CD4-positive, alpha-beta memory T cell (primary cell): ENCODE data around the gene FUT4. TPM values are rescaled to one million over a fixed set of nuclear protein-coding genes. Genes with fewer than 3 reads are reported as not detected.
A peak's percentile ranks its signal among the peaks of the same experiment; 100 is the strongest.

Source experiments
- CTCF ChIA-PET: fragments of 350-600 bp; sonication (Branson Sonifier 250); formaldehyde crosslinking; loops from one replicate; lab custom pipeline; 2021; ENCODE audit warnings: inconsistent platforms; ENCODE audit not compliant: partially characterized antibody; lab: Charles Lee
- POLR2A ChIA-PET: fragments of 350-600 bp; sonication (Branson Sonifier 250); formaldehyde crosslinking; loops from one replicate; lab custom pipeline; 2021; ENCODE audit not compliant: partially characterized antibody; lab: Charles Lee
- DNase-seq, 5 donors: peaks; one replicate each; pipeline versions ENCODE4 v3.0.0 to v3.0.0-alpha.2; 2020 to 2022; ENCODE audit warnings: mixed read lengths in 1 of 5
- H3K27ac ChIP-seq: one replicate; pipeline ENCODE4 v1.7.0; 2013; ENCODE audit warnings: low read depth, low read length
- H3K27me3 ChIP-seq: 2 replicates; pipeline ENCODE4 v1.7.0; 2013; ENCODE audit warnings: mild to moderate bottlenecking, low read length, moderate library complexity; ENCODE audit not compliant: insufficient read depth
- H3K36me3 ChIP-seq: 2 replicates; pipeline ENCODE4 v1.7.0; 2013; ENCODE audit warnings: mild to moderate bottlenecking, low read length, moderate library complexity; ENCODE audit not compliant: insufficient read depth
- H3K4me1 ChIP-seq: 2 replicates; pipeline ENCODE4 v1.7.0; 2013; ENCODE audit warnings: mild to moderate bottlenecking, low read length, moderate library complexity; ENCODE audit not compliant: insufficient read depth
- H3K4me3 ChIP-seq, 2 donors: one replicate each; pipeline ENCODE4 v1.7.0; 2013; ENCODE audit warnings: low read length in 2 of 2, mild to moderate bottlenecking in 1 of 2
- H3K9me3 ChIP-seq, 2 donors: one replicate each; pipeline ENCODE4 v1.7.0; 2013; ENCODE audit warnings: low read length in 2 of 2, control low read depth in 1 of 2; ENCODE audit not compliant: control insufficient read depth in 1 of 2
- H3K27ac Mint-ChIP-seq, 7 donors: one replicate each; pipeline ENCODE4 v1.8.0; 2020 to 2021; ENCODE audit warnings: mixed read lengths in 7 of 7, mild to moderate bottlenecking in 6 of 7, inconsistent platforms in 3 of 7, moderate library complexity in 3 of 7
- H3K27me3 Mint-ChIP-seq, 2 donors: one replicate each; pipeline ENCODE4 v1.8.0; 2020 to 2021; ENCODE audit warnings: mixed read lengths in 2 of 2
- H3K36me3 Mint-ChIP-seq, 2 donors: one replicate each; pipeline ENCODE4 v1.8.0; 2020 to 2021; ENCODE audit warnings: mixed read lengths in 2 of 2, inconsistent platforms in 1 of 2, mild to moderate bottlenecking in 1 of 2
- H3K4me1 Mint-ChIP-seq, 4 donors: one replicate each; pipeline ENCODE4 v1.8.0; 2020 to 2021; ENCODE audit warnings: mixed read lengths in 4 of 4, mild to moderate bottlenecking in 1 of 4
- H3K4me3 Mint-ChIP-seq, 8 donors: one replicate each; pipeline ENCODE4 v1.8.0; 2020 to 2021; ENCODE audit warnings: mixed read lengths in 8 of 8, mild to moderate bottlenecking in 7 of 8, moderate library complexity in 6 of 8, inconsistent platforms in 3 of 8
- H3K9me3 Mint-ChIP-seq, 8 donors: one replicate each; pipeline ENCODE4 v1.8.0; 2020 to 2021; ENCODE audit warnings: mixed read lengths in 8 of 8, mild to moderate bottlenecking in 5 of 8, inconsistent platforms in 3 of 8, moderate library complexity in 1 of 8
- intact Hi-C: fragments of 100-400 bp; cut with micrococcal nuclease; formaldehyde crosslinking; loops from one replicate; pipeline ENCODE4 v1.15.1; 2023
- polyA plus RNA-seq, 2 donors: library from polyadenylated mRNA; unstranded; fragments of 300-500 nt; fragmentation: Illumina TruSeq; gene quantifications; one replicate each; pipeline ENCODE4 v1.2.3, GENCODE V29; 2021
- total RNA-seq, 2 experiments: library from RNA; stranded (reverse); gene quantifications; one replicate each; pipeline ENCODE4 v1.2.3, GENCODE V29; 2021

The FUT4 gene
- total and polyA plus RNA-seq, 4 experiments from 2014 or later, result 1.6 to 7.4 (median 4.4) TPM

- no peak overlapping the region for H3K27ac Mint-ChIP-seq
Measured at GRCh38 chr11:94507485-94507884, 36.2 kb upstream of the FUT4 start.

DNA sequence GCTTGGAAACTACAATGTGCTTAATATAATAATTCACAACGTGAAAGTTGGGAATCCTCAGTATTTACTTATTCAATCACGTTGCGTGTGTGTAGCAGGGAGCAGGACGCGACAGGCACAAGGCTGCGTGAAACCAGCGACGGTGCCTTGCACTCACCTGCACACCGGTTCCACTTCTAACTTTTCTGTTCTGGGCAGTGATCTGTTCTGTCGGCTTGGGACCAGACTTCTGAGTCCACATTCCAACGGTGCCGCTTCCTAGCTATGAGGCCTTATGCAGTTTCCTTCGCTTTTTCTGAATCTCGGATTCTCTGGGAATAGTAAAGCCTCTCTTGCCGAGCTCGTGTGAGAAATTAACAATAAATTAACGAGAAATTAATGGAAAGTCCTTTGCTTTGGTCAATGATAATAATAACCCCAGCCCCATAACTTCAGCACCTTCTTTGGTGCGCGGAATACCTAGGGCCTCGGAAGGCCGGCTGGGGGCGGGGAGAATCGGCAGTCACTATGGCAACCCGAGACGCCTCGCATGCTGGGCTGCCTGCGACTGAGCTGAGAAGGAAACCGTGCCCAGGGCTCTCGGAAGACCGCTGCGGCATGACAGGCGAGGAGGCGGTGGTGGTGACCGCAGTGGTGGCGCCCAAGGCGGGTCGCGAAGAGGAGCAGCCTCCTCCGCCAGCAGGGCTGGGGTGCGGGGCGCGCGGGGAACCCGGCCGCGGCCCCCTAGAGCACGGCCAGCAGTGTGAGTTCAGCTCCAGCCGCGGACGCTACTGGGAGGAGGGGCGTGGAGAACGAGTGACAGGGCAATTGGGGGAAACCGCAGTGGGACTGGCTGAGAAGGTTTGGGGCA lies 31.6 kb upstream of the FUT4 start, which contains the start of gene C11orf97:
C11orf97 (plus strand) TSS at position 530 of the 850 bp plus-strand sequence; CDS start at position 598, 68 bp downstream.
- peak within 1 kb of the TSS in 1 of 2 donors; percentile 51 for H3K4me3 ChIP-seq

More at GRCh38 chr11:94507485-94507884, 36.2 kb upstream of the FUT4 start:
- ChIA-PET POLR2A (no interaction called here), CTCF (interaction anchor here (0.8 to 1.5 kb wide), 4 partner anchors 9 to 12 kb away, joined by 3 to 5 read pairs (median 4); no protein-coding TSS in a partner anchor)
- peaks cover 8% of the 10 kb centered on the region for H3K4me1 ChIP-seq
- intact Hi-C loops, result loop anchor here (5.0 kb wide), 1 partner anchor 325 kb away; no protein-coding TSS in a partner anchor
- no peak for DNase-seq
- H3K27me3 ChIP-seq, result no peaks in the 10 kb centered on the region
- H3K36me3 ChIP-seq, result no peaks in the 10 kb centered on the region
- Mint-ChIP-seq H3K36me3 (peaks cover 0 to 4% of the 10 kb centered on the region in 2 donors), H3K4me3 (no peak overlapping the region), H3K9me3 (peaks cover 0 to 3% (median 0%) of the 10 kb centered on the region in 8 donors), H3K27me3 (peaks cover 4 to 7% of the 10 kb centered on the region in 2 donors), H3K4me1 (peaks cover 6 to 10% (median 8%) of the 10 kb centered on the region in 4 donors)
- no peak overlapping the region for H3K27ac ChIP-seq
- H3K4me3 ChIP-seq, result no peak overlapping the region
- H3K9me3 ChIP-seq, result no peaks in the 10 kb centered on the region

DNA sequence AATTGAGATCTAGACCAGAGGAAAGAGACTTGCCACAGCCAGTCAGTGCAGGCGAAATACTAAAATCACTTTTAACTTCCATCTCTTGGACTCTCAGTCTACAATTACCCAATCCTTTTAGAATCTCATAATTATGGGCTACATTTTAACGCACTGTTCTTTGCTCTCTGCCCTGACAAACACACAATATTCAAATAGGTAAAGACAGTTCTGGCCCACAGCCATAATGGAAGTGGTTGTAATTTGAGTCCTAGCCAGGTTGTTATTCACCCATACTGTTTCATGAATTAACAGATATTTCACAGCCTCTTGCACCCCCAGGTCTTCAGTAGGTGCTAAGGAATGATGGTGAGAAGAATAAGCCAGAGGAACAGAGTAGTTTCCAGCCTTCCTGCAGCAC lies 30.6 kb upstream of the FUT4 start:
- DNase-seq, result no peak
- H3K27ac Mint-ChIP-seq, result no peak overlapping the region
- POLR2A ChIA-PET, result interaction anchor here (1.9 kb wide), 1 partner anchor 19 kb away, joined by 10 read pairs; the partner anchor contains the start of genes ANKRD49 and MRE11

More for the DNA sequence above, 31.6 kb upstream of the FUT4 start, which contains the start of gene C11orf97:
- Histone ChIP-seq H3K9me3 (no peaks in the 10 kb centered on the region), H3K27me3 (no peaks in the 10 kb centered on the region), H3K27ac (no peak within 1 kb of the TSS), H3K36me3 (no peaks in the 10 kb centered on the region), H3K4me1 (peaks cover 13% of the 10 kb centered on the region)
- Mint-ChIP-seq H3K9me3 (no peaks in the 10 kb centered on the region), H3K4me1 (peaks cover 10 to 17% (median 13%) of the 10 kb centered on the region in 4 donors), H3K36me3 (no peaks in the 10 kb centered on the region), H3K4me3 (peak within 1 kb of the TSS; percentile 73 to 85 (median 80)), H3K27me3 (peaks cover 9 to 12% of the 10 kb centered on the region in 2 donors), H3K27ac (peak within 1 kb of the TSS in 3 of 7 donors; percentile 19 to 73 (median 47))
- POLR2A ChIA-PET, result interaction anchor here (1.9 kb wide), 1 partner anchor 18 kb away, joined by 10 read pairs; the partner anchor contains the start of genes ANKRD49 and MRE11
- intact Hi-C loops, result loop anchor here (10.0 kb wide), 2 partner anchors 643 to 1253 kb away; no protein-coding TSS in a partner anchor
- peak; percentile 36 to 46 (median 41) for DNase-seq
- CTCF ChIA-PET, result interaction anchor here (1.0 to 1.3 kb wide), 3 partner anchors 10 to 20 kb away, joined by 3 to 4 read pairs (median 3); no protein-coding TSS in a partner anchor

GRCh38 chr11:94515398-94515797 lies 28.3 kb upstream of the FUT4 start:
- intact Hi-C loops, result loop anchor here (5.0 to 10.0 kb wide), 3 partner anchors 247 to 1249 kb away; no protein-coding TSS in a partner anchor
- DNase-seq, result no peak
- ChIA-PET CTCF (interaction anchor here (4.0 kb wide), 1 partner anchor 11 kb away, joined by 35 read pairs; no protein-coding TSS in a partner anchor), POLR2A (no interaction called here)
- Histone ChIP-seq H3K27me3 (no peaks in the 10 kb centered on the region), H3K4me3 (no peak overlapping the region), H3K27ac (no peak overlapping the region), H3K36me3 (no peaks in the 10 kb centered on the region), H3K9me3 (no peaks in the 10 kb centered on the region), H3K4me1 (peaks cover 13% of the 10 kb centered on the region)
- Mint-ChIP-seq H3K4me1 (peaks cover 10 to 17% (median 13%) of the 10 kb centered on the region in 4 donors), H3K9me3 (no peaks in the 10 kb centered on the region), H3K36me3 (no peaks in the 10 kb centered on the region), H3K4me3 (no peak overlapping the region), H3K27me3 (peaks cover 8 to 12% of the 10 kb centered on the region in 2 donors), H3K27ac (no peak overlapping the region)

More for the DNA sequence above, 30.6 kb upstream of the FUT4 start:
- Mint-ChIP-seq H3K27me3 (peaks cover 9 to 12% of the 10 kb centered on the region in 2 donors), H3K9me3 (no peaks in the 10 kb centered on the region), H3K4me3 (peak overlapping the region in 7 of 8 donors; percentile 0 to 85 (median 69)), H3K36me3 (no peaks in the 10 kb centered on the region), H3K4me1 (peaks cover 10 to 17% (median 13%) of the 10 kb centered on the region in 4 donors)
- Histone ChIP-seq H3K9me3 (no peaks in the 10 kb centered on the region), H3K4me1 (peaks cover 13% of the 10 kb centered on the region), H3K27ac (no peak overlapping the region), H3K27me3 (no peaks in the 10 kb centered on the region), H3K4me3 (no peak overlapping the region), H3K36me3 (no peaks in the 10 kb centered on the region)
- intact Hi-C loops, result loop anchor here (10.0 kb wide), 2 partner anchors 642 to 1252 kb away; no protein-coding TSS in a partner anchor
- CTCF ChIA-PET, result interaction anchor here (1.1 kb wide), 1 partner anchor 15 kb away, joined by 3 read pairs; no protein-coding TSS in a partner anchor

DNA sequence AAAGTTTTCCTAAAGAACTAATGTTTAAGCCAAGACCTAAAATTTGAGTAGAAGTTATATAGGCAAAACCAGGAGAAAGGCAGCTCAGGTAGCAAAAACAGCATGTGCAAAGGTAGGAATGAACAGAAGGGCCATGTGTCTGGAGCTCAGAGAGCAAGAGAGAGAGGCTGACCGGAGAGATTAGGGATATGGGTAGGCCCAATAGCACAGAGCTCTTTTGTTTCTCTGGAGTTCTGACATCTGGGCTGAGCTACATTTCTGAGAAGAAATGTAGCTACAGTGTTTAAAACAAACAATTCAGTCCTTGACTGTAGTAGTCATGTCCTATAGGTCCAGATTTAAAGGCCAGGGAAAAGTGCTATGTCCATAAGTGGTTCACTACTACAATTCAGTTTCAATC lies 27.0 kb upstream of the FUT4 start:
- H3K4me1 Mint-ChIP-seq, result peaks cover 10 to 16% (median 11%) of the 10 kb centered on the region in 4 donors
- H3K36me3 Mint-ChIP-seq, result no peaks in the 10 kb centered on the region
- no peaks in the 10 kb centered on the region for H3K9me3 Mint-ChIP-seq
- no peaks in the 10 kb centered on the region for H3K27me3 ChIP-seq
- H3K4me3 ChIP-seq, result no peak overlapping the region
- no peaks in the 10 kb centered on the region for H3K9me3 ChIP-seq
- no peak for DNase-seq
- peaks cover 3 to 12% of the 10 kb centered on the region in 2 donors for H3K27me3 Mint-ChIP-seq
- no peaks in the 10 kb centered on the region for H3K36me3 ChIP-seq
- intact Hi-C loops, result loop anchor here (5.0 to 10.0 kb wide), 3 partner anchors 246 to 1248 kb away; no protein-coding TSS in a partner anchor
- H3K27ac Mint-ChIP-seq, result no peak overlapping the region
- CTCF ChIA-PET, result interaction anchor here (0.9 to 4.0 kb wide), 5 partner anchors 9 to 87 kb away, joined by 3 to 35 read pairs (median 5); no protein-coding TSS in a partner anchor
- H3K4me1 ChIP-seq, result peaks cover 13% of the 10 kb centered on the region
- no peak overlapping the region for H3K4me3 Mint-ChIP-seq
- POLR2A ChIA-PET, result no interaction called here
- H3K27ac ChIP-seq, result no peak overlapping the region

DNA sequence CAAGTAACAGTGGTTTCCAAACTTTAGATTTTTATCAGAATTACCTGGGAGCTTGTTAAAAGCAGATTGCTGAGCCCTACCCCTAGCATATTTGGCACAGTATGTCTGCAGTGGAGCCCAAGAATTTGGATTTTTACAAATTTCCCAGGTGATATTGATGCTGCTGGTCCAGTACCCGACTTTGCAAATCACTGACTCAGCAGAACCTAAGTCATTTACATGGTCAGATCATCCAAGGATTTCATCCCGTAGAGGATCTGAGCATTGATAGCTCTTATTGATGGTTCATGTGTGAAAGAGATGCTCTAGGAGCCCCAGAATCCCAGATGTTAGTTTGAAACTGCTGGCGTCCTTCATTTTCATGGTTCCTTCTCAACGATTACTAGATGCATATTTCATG lies 25.4 kb upstream of the FUT4 start:
- no peak for DNase-seq
- no peak overlapping the region for H3K4me3 ChIP-seq
- ChIA-PET POLR2A (no interaction called here), CTCF (interaction anchor here (0.6 to 2.8 kb wide), 5 partner anchors 14 to 1603 kb away, joined by 3 to 10 read pairs (median 5); no protein-coding TSS in a partner anchor)
- no peak overlapping the region for H3K4me3 Mint-ChIP-seq
- peaks cover 3 to 4% of the 10 kb centered on the region in 2 donors for H3K27me3 Mint-ChIP-seq
- H3K27ac ChIP-seq, result no peak overlapping the region
- no peaks in the 10 kb centered on the region for H3K9me3 ChIP-seq
- H3K9me3 Mint-ChIP-seq, result no peaks in the 10 kb centered on the region
- no peaks in the 10 kb centered on the region for H3K36me3 ChIP-seq
- H3K4me1 ChIP-seq, result no peaks in the 10 kb centered on the region
- intact Hi-C loops, result loop anchor here (2.0 to 10.0 kb wide), 4 partner anchors 27 to 1247 kb away; no protein-coding TSS in a partner anchor
- H3K36me3 Mint-ChIP-seq, result no peaks in the 10 kb centered on the region
- no peak overlapping the region for H3K27ac Mint-ChIP-seq
- peaks cover 0 to under 1% (median under 1%) of the 10 kb centered on the region in 4 donors for H3K4me1 Mint-ChIP-seq
- no peaks in the 10 kb centered on the region for H3K27me3 ChIP-seq
